PFSK-1 (cell line): ENCODE measurements around the gene PLA2G4A.

Source experiments
- POLR2AphosphoS5 ChIP-seq: IDR thresholded peaks from 2 replicates; pipeline ENCODE4 v1.6.1; 2012; ENCODE audit warnings: low read depth, mild to moderate bottlenecking, control low read depth, low read length, moderate library complexity
- TAF1 ChIP-seq: IDR thresholded peaks from 2 replicates; pipeline ENCODE4 v1.6.1; 2012; ENCODE audit warnings: low read length, control low read depth, borderline replicate concordance; ENCODE audit not compliant: insufficient read depth

GRCh38 chr1:186849826-186850225, 21.1 kb downstream of the PLA2G4A start:
- TF ChIP-seq TAF1 = no peak
- no peak for TF ChIP-seq POLR2AphosphoS5
